ENCODE data around the gene CCNL2.
"Not testable (repeated sequence)": the region's sequence is repeated elsewhere in the genome, so short reads cannot be mapped to it uniquely, and the experiment has no call there.

Gene CCNL2

DNA sequence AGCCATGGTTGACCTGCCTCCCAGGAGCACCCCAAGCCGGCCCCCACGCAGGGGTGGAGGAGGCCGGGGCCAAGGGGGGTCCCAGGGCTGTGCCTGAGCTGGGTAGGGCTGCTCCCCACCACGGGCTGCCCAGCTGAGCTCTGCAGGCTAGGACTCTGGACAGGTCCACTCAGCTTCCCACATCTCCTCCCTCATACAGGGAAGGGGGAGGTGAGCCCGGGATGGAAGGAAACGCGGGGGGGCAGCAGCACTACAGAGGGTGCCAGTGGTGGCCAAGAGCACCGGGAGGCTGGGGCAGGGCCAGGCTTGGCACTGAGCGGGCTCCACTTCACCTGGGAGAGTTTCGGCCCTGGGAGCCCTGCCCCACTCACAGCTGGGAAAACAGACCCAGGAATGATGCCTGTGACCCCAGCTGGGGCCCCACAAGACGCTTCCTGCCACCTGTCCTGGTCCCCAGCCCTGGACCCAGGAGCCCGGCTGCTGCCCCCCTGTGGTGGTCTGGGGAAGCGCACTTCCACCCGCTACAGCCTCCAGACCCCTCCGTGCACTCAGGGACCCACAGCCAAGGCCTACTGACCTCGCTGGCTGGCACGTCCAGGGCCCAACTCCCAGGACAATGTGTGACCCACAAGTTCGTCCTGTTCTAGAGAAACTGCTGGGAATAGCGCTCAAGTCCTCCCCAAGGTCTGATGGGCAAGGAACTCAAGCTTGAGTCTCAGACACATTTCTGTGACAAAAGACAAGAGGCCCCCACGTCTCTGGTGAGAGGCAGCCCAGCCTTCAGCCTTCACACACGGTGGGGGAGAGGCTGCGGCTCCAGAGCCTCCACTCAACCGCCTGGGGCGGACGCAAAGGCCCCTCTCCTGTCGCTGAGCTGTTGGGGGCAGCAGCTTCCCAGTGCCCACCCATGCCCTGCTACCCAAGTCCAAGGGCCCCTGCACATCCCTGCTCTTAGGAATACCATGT lies 27.1 kb downstream of the CCNL2 start:
- DNase-seq, result peak; percentile 64

DNA sequence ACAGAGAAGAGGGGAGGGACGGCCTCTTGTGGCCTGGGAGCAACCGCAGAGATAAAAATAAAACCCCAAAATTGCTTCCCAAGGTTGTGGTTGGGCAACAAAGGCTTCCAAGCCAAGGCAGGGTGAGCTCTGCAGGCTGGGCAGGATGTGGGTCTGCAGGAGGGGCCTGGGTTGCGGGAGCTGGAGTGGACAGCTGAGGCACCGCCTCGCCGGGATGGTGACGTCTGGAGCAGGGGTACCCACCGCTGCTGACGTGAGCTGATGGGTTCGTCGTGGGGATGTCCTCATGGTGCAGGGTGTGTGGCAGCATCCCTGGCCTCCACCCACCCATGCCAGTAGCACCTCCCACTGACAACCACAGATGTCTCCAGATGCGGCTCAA lies 27.8 kb downstream of the CCNL2 start:
- DNase-seq, result no peak

DNA sequence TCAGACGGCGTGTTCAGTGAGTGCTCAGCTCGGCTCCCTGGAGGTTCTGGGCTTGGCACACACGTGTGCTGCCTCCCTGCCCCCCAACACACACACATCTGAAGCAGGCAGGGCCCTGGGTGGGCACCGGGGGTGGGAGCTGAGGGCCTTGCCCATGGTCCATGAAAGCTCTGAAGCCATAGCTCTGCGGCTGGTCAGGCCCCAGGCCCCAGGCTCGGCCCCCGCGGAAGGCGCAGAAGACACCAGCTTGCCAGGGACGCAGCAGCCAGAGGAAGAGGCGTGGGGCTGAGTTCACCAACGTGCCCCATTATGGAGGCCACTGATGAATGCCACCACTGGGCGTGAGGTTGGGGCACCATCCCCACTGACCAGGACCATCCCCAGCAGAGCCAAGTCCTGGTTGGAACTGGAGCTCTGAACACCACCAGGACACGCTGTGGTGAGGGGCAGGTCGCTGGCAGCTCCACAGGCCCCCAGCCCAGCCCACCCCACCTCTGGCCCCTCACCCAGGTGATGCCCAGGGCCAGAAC lies 28.3 kb downstream of the CCNL2 start:
- DNase-seq, result no peak

- DNase-seq, result not testable (repeated sequence)
These were observed 29.0 kb downstream of the CCNL2 start for GRCh38 chr1:1370094-1370493.

DNA sequence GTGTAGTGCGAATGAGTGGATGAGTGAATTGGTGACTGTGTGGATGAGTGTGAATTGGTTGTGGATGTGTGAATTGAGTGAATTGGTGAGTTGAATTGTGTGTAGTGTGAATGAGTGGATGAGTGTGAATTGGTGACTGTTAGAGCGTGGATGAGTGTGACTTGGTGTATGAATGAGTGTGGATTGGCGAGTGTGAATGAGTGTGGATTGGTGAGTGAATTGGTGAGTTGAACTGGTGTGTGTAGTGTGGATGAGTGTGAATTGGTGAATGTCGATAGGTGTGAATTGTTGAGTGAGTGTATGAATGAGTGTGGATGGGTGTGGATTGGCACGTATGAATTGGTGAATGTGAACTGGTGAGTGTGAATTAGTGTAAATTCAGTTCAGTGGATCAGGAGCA lies 31.8 kb downstream of the CCNL2 start:
- DNase-seq, result no peak

GRCh38 chr1:1366699-1367066 lies 32.5 kb downstream of the CCNL2 start:
- DNase-seq, result no peak

DNA sequence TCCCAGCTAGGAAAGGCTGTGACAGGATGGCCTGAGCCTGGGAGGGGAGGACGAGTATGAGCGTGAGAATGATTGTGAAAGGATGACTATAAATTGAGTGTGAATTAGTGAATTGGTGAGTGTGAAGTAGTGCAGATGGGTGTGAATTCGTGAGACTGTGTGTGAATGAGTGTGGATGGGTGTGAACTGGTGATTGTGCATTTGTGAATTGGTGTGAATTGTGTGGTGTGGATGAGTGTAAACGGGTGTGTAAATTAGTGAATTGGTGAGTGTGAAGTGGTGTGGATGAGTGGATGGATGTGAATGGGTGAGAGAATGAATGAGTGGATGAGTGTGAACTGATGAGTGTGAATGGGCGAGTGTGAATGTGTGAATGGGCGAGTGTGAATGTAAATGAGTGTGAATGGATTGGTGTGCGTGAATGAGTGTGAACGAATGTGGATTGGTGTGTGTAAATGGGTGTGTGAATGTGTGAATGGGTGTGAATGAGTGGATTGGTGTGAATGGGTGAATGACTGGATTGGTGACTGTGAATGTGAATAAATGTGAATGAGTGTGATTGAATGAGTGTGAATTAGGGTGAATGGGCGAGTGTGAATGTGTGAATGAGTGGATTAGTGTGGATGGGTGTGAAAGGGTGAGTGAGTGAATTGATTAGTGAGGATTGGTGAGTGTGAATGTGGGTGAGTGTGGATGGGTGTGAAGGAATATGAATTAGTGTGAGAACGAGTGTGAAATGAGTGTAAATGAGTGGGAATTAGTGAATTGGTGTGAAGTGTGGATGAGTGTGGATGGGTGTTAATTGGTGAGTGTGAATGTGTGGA lies 33.0 kb downstream of the CCNL2 start:
- no peak for DNase-seq

- DNase-seq, result peak; percentile 42
These were observed 34.9 kb downstream of the CCNL2 start for GRCh38 chr1:1364266-1364665.

DNA sequence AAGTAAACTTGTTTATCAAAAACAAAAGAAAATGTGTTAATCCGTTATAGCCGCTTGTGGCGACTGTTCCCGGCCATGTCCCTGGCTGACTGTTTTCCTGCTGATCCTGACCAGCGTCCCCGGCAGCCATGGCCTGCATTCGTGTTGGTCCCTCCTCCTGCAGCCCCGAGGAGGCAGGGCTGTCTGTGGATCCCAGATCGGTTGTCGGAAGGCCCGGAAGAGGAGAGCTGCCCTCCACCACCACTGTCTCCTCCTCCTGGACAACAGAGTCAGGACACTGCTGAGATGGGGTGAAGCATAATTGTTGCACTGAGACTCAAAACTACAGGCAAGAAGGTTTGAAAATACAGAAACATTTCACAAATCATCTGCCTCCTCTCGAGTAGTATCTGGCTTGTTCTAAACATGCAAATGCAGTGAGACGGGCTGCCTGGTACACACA lies 37.1 kb downstream of the CCNL2 start:
- DNase-seq, result no peak

GRCh38 chr1:1361233-1361981 lies 37.7 kb downstream of the CCNL2 start:
- no peak for DNase-seq

- DNase-seq, result no peak
These were observed 38.5 kb downstream of the CCNL2 start for GRCh38 chr1:1360506-1361169.

GRCh38 chr1:1359664-1360468 lies 39.3 kb downstream of the CCNL2 start:
- no peak for DNase-seq

GRCh38 chr1:1359308-1359663 lies 39.8 kb downstream of the CCNL2 start:
- no peak for DNase-seq

GRCh38 chr1:1358433-1359271 lies 40.5 kb downstream of the CCNL2 start, which contains the start of gene MXRA8:
TSS of gene MXRA8 (minus strand) at chr1:1358555. CDS start at chr1:1358504, 51 bp downstream.
- DNase-seq, result no peak

DNA sequence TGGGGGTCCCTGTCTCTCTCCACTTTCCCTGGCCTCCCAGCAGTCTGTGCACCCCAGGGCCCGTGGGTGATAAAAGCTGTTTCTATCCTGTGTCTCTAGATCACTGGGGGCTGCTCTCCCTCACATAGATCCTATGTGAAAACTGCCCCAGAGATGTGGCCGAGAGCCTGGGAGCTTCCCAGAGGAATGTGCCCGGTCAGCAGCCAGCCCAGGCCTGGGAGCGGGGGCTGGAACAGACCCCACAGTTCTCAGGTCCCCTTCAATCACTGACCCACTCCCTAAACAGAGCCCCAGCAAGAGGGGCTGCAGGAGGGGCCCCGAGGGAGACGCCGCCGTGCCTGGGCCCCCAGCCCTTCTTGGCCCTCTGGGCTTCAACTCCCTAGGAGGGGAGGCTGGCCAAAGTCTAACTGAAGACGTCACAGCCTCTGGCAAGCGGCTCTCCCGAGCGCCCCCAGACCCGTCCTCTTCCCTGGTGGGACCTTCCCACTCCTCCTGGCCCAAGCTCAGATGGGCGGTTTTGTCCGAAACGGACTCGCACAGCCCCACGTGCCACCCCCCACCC lies 41.2 kb downstream of the CCNL2 start:
- DNase-seq, result no peak

- no peak for DNase-seq
These were observed 42.2 kb downstream of the CCNL2 start for GRCh38 chr1:1356796-1357401.

DNA sequence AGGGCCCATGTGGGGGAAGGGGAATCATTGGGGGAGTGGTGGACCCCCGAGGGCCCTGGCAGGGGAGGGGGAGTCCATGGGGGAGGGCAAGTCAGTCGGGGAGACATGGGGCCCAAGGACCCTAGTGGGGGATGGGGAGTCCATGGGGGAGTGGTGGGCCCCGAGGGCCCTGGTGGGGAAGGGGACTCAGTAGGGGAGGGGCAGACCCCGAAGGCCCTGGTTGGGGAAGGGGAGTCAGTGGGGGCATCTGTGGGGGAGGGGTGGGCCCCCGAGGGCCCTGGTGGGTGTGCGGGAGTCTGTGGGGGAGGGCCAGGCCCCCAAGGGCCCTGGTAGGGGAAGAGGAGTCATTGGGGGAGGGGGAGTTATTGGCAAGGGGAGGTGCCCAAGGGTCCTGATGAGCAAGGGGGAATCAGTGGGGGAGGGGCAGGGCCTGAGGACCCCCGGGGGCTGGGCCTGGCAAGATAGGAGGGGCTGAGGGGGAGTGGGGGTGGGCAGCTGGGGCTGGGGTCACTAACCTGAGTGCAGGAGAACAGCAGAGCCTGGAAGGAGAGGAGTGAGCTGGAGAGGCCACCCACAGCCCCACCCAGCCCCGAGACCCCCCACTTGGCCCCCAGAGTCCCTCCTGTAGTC lies 42.9 kb downstream of the CCNL2 start:
- no peak for DNase-seq

DNA sequence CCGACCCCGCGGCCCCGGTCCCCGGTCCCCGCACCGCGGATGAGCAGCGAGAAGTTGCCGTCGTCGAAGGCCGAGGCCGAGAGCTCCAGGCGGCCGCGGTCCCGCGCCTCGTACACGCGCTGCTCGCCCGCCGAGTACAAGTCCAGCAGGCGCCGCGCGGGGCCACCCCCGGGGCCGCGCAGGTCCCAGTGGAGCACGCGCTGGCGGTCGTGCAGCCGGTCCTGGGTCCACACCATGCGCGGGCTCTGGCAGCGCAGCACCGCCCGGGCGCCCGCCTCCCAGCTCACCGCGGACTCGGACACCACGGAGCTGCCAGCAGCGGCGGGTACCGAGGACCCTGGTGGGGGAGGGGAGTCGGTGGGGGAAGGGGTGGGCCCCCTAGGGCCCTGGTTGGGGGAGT lies 43.7 kb downstream of the CCNL2 start:
- DNase-seq, result peak; percentile 46
